Uterus (tissue), 2 donors: ENCODE measurements around the gene NUP133.

ENCODE experiments used
- POLR2A ChIP-seq, 2 donors: fragments of 450-650 bp; IDR thresholded peaks; one replicate each; pipeline ENCODE4 v1.6.1; 2016; ENCODE audit warnings: antibody characterized with exemption in 2 of 2, mild to moderate bottlenecking in 1 of 2, moderate library complexity in 1 of 2
- TF ChIP-seq, protein P1 (sequence below), 4 experiments: fragments of 200-600 bp in 2 of 4; fragments of 450-650 bp in 2 of 4; sonication (generic) in 2 of 4; IDR thresholded peaks; one replicate each; pipeline ENCODE4 v1.5.1; 2016 to 2019; ENCODE audit warnings: antibody characterized with exemption in 4 of 4, mild to moderate bottlenecking in 2 of 4, moderate library complexity in 1 of 4

- no peak for TF ChIP-seq POLR2A (IDR thresholded peaks at IDR 0.05)
- TF ChIP-seq, protein P1, sequence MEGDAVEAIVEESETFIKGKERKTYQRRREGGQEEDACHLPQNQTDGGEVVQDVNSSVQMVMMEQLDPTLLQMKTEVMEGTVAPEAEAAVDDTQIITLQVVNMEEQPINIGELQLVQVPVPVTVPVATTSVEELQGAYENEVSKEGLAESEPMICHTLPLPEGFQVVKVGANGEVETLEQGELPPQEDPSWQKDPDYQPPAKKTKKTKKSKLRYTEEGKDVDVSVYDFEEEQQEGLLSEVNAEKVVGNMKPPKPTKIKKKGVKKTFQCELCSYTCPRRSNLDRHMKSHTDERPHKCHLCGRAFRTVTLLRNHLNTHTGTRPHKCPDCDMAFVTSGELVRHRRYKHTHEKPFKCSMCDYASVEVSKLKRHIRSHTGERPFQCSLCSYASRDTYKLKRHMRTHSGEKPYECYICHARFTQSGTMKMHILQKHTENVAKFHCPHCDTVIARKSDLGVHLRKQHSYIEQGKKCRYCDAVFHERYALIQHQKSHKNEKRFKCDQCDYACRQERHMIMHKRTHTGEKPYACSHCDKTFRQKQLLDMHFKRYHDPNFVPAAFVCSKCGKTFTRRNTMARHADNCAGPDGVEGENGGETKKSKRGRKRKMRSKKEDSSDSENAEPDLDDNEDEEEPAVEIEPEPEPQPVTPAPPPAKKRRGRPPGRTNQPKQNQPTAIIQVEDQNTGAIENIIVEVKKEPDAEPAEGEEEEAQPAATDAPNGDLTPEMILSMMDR (IDR thresholded peaks at IDR 0.05), result no peak
Measured at GRCh38 chr1:229466887-229467286, 41.3 kb downstream of the NUP133 start.
